Activated CD8-positive, alpha-beta T cell treated with anti-CD3 and anti-CD28 coated beads for 36 hours (primary cell): ENCODE measurements around the gene ARHGEF26. TPM values are rescaled to one million over a fixed set of nuclear protein-coding genes. Genes with fewer than 3 reads are reported as not detected.

ENCODE experiments used
- ATAC-seq: fragments of 200-7000 bp; cut with Tn5 transposase; one replicate; pipeline ENCODE4 v1.10.0; 2021; ENCODE audit warnings: mild to moderate bottlenecking, moderate library complexity
- CTCF ChIA-PET: fragments of 350-600 bp; sonication (Branson Sonifier 250); formaldehyde crosslinking; loops from one replicate; lab custom pipeline; 2021; ENCODE audit warnings: antibody characterized with exemption; lab: Charles Lee
- POLR2A ChIA-PET: fragments of 350-600 bp; sonication (Branson Sonifier 250); formaldehyde crosslinking; loops from one replicate; lab custom pipeline; 2021; ENCODE audit warnings: antibody characterized with exemption; lab: Charles Lee
- DNase-seq: peaks from one replicate; pipeline ENCODE4 v3.0.0-alpha.2; 2020
- H3K27ac Mint-ChIP-seq: one replicate; pipeline ENCODE4 v1.8.0; 2021; ENCODE audit warnings: mild to moderate bottlenecking, mixed read lengths
- H3K27me3 Mint-ChIP-seq: one replicate; pipeline ENCODE4 v1.8.0; 2021; ENCODE audit warnings: mixed read lengths
- H3K36me3 Mint-ChIP-seq: one replicate; pipeline ENCODE4 v1.8.0; 2021; ENCODE audit warnings: low read depth, mixed read lengths
- H3K4me1 Mint-ChIP-seq: one replicate; pipeline ENCODE4 v1.8.0; 2021; ENCODE audit warnings: low read depth, mixed read lengths
- H3K4me3 Mint-ChIP-seq: one replicate; pipeline ENCODE4 v1.8.0; 2021; ENCODE audit warnings: mild to moderate bottlenecking, moderate library complexity, mixed read lengths
- H3K9me3 Mint-ChIP-seq: one replicate; pipeline ENCODE4 v1.8.0; 2021; ENCODE audit warnings: mixed read lengths
- intact Hi-C: fragments of 100-400 bp; cut with micrococcal nuclease; formaldehyde crosslinking; loops from one replicate; pipeline ENCODE4 v1.10.0; 2022
- total RNA-seq, 2 experiments: library from RNA; stranded (reverse); gene quantifications; one replicate each; pipeline ENCODE4 v1.2.3, GENCODE V29; 2021
- TF ChIP-seq, protein P1 (sequence below): fragments of 200-600 bp; IDR thresholded peaks from one replicate; pipeline ENCODE4 v1.8.0; 2022; ENCODE audit warnings: antibody characterized with exemption, mild to moderate bottlenecking

Gene ARHGEF26
- total RNA-seq, 2 experiments from 2014 or later: not detected

DNA sequence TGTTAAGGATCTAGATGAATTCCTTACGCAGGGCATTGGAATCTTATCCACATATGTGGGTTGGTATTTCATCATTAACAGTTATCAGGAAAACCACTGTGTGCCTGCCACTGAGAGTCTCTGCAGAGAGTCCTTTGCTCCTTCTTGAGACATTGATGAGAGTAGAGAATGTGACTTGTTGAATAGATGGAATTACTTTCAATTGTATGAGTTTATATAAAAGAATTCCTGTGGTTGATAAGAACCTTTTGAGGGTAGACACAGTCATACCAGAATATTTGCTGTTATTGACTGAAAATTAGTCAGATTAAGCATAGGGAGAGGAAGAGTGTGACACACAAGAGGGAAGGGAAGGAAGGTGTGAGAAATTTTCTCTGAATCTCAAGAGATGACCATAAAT lies 30.8 kb downstream of the ARHGEF26 start:
- Mint-ChIP-seq H3K27me3 (peaks cover 3% of the 10 kb centered on the region), H3K36me3 (no peaks in the 10 kb centered on the region), H3K9me3 (no peaks in the 10 kb centered on the region), H3K27ac (no peak overlapping the region), H3K4me3 (no peak overlapping the region), H3K4me1 (no peaks in the 10 kb centered on the region)
- CTCF ChIA-PET: no interaction called here
- ATAC-seq (no peak), DNase-seq (no peak)
- POLR2A ChIA-PET: no interaction called here
- intact Hi-C loops: no loop called here
- TF ChIP-seq, protein P1, sequence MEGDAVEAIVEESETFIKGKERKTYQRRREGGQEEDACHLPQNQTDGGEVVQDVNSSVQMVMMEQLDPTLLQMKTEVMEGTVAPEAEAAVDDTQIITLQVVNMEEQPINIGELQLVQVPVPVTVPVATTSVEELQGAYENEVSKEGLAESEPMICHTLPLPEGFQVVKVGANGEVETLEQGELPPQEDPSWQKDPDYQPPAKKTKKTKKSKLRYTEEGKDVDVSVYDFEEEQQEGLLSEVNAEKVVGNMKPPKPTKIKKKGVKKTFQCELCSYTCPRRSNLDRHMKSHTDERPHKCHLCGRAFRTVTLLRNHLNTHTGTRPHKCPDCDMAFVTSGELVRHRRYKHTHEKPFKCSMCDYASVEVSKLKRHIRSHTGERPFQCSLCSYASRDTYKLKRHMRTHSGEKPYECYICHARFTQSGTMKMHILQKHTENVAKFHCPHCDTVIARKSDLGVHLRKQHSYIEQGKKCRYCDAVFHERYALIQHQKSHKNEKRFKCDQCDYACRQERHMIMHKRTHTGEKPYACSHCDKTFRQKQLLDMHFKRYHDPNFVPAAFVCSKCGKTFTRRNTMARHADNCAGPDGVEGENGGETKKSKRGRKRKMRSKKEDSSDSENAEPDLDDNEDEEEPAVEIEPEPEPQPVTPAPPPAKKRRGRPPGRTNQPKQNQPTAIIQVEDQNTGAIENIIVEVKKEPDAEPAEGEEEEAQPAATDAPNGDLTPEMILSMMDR: no peak

DNA sequence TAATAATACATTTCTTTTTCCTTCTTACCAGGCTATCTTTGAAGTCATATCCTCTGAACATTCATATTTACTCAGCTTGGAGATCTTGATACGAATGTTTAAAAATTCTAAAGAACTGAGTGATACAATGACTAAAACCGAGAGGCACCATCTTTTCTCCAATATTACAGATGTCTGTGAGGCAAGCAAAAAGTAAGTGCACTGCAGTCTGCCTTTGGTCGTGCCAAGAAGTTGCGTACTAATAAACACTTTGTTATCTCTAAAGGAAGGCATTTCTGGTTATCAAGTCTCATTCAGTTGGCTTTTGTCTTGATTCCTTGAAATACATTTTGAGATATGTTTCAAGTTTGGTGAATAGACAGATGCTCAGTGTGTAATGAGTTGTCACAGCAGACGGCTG lies 31.6 kb downstream of the ARHGEF26 start:
- Mint-ChIP-seq H3K4me3 (no peak overlapping the region), H3K9me3 (no peaks in the 10 kb centered on the region), H3K27ac (no peak overlapping the region), H3K36me3 (no peaks in the 10 kb centered on the region), H3K4me1 (no peaks in the 10 kb centered on the region), H3K27me3 (peaks cover 9% of the 10 kb centered on the region)
- ChIA-PET CTCF (no interaction called here), POLR2A (no interaction called here)
- ATAC-seq (no peak), DNase-seq (no peak)
- intact Hi-C loops: no loop called here
- TF ChIP-seq, protein P1: no peak

DNA sequence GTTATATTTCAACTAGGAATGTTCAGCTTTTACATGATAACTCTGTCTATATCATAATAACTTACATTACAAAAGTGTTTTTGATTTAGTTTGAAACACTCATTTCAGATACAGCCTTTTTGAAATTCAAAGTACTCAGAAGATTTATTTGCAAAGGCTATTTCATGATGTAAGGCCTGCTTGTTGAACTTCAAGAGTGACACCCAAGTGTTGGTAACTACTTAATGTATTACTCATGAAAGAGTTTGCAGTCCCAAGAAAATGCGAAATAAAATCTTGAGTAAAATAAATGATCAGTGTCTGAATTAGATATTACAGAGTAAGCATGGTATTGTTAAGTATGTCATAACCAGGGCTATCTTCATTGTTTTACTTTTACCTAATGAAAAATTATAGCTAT lies 35.3 kb downstream of the ARHGEF26 start:
- ATAC-seq: no peak
- POLR2A ChIA-PET: no interaction called here
- TF ChIP-seq, protein P1: no peak
- H3K36me3 Mint-ChIP-seq: no peaks in the 10 kb centered on the region
- peaks cover 13% of the 10 kb centered on the region for H3K27me3 Mint-ChIP-seq
- H3K4me3 Mint-ChIP-seq: no peak overlapping the region
- H3K9me3 Mint-ChIP-seq: no peaks in the 10 kb centered on the region
- CTCF ChIA-PET: no interaction called here
- no peak overlapping the region for H3K27ac Mint-ChIP-seq
- no peaks in the 10 kb centered on the region for H3K4me1 Mint-ChIP-seq
- no peak for DNase-seq
- intact Hi-C loops: no loop called here

DNA sequence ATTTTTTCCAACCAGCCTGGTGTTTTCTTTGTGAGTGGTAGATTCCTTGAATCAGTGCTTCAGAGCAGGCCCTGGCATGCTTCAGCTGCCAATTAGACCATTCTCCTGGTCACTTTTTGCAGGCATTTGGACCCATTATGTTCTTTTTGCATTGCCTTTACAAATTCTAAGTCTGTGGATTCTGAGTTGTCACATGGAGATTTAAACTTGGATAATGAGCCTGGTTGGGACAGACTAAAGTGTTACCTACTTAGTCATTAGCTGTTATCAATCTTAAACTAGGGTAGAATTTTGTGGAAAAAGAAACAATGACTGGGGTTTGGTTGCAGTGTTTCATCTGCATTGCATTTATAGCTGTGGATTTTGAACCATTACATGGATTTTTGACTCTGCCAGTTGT lies 40.6 kb downstream of the ARHGEF26 start:
- H3K27ac Mint-ChIP-seq: no peak overlapping the region
- no peaks in the 10 kb centered on the region for H3K4me1 Mint-ChIP-seq
- H3K9me3 Mint-ChIP-seq: no peaks in the 10 kb centered on the region
- no peak overlapping the region for H3K4me3 Mint-ChIP-seq
- ATAC-seq: no peak
- peaks cover 13% of the 10 kb centered on the region for H3K27me3 Mint-ChIP-seq
- intact Hi-C loops: no loop called here
- CTCF ChIA-PET: no interaction called here
- no peak for DNase-seq
- POLR2A ChIA-PET: no interaction called here
- no peaks in the 10 kb centered on the region for H3K36me3 Mint-ChIP-seq
- TF ChIP-seq, protein P1: no peak

DNA sequence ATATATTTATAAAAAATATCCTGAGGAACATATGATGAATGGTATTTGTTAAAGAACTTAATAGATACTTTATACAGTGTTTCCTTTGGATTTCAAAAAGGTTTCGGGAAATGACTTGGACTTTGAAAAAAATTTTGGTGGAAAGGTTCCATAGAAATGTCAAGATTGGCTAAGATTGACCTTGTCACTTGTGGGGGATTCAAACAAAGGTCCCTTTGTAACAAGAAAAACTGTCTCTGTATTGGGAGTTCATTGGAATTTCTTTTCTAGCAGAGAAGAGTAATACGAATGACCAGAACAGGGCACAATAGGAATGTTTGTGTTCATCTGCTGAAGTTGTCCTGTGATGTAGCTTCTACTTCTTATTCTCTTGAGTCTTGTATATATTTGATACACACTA lies 43.2 kb downstream of the ARHGEF26 start:
- POLR2A ChIA-PET: no interaction called here
- no peaks in the 10 kb centered on the region for H3K36me3 Mint-ChIP-seq
- intact Hi-C loops: no loop called here
- peaks cover 5% of the 10 kb centered on the region for H3K27me3 Mint-ChIP-seq
- CTCF ChIA-PET: no interaction called here
- TF ChIP-seq, protein P1: no peak
- ATAC-seq: no peak
- no peak for DNase-seq
- no peak overlapping the region for H3K27ac Mint-ChIP-seq
- no peaks in the 10 kb centered on the region for H3K9me3 Mint-ChIP-seq
- H3K4me1 Mint-ChIP-seq: no peaks in the 10 kb centered on the region
- no peak overlapping the region for H3K4me3 Mint-ChIP-seq
